HepG2 (cell line): ENCODE results near the gene RGP1.

Experiments
- ARID5B ChIP-seq: IDR thresholded peaks from 2 replicates; pipeline ENCODE4 v1.4.0; 2020; ENCODE audit warnings: mild to moderate bottlenecking, missing genetic modification reagents
- CTCF ChIP-seq: sonication (generic); formaldehyde crosslinking; IDR thresholded peaks from 2 replicates; pipeline ENCODE4 v1.5.0; 2020; ENCODE audit warnings: mild to moderate bottlenecking, missing genetic modification reagents, moderate library complexity
- EZH2 ChIP-seq: conservative IDR thresholded peaks from 2 replicates; pipeline ENCODE4 v1.6.1; 2012; ENCODE audit warnings: mild to moderate bottlenecking, low read depth, low read length, moderate library complexity
- HCFC1 ChIP-seq: fragments of 150-350 bp; IDR thresholded peaks from 2 replicates; pipeline ENCODE4 v1.6.1; 2014; ENCODE audit warnings: low read depth, low read length
- NCOA5 ChIP-seq: sonication (generic); formaldehyde crosslinking; IDR thresholded peaks from 2 replicates; pipeline ENCODE4 v1.4.0; 2020; ENCODE audit warnings: missing genetic modification reagents
- POLR2A ChIP-seq, 2 experiments: IDR thresholded peaks; 2 replicates each; pipeline ENCODE4 v1.6.1; 2011; ENCODE audit warnings: low read depth in 2 of 2, low read length in 2 of 2, mild to moderate bottlenecking in 1 of 2, moderate library complexity in 1 of 2; ENCODE audit not compliant: insufficient read depth in 1 of 2
- SALL2 ChIP-seq: sonication (generic); formaldehyde crosslinking; IDR thresholded peaks from 2 replicates; pipeline ENCODE4 v1.8.1; 2023; ENCODE audit warnings: mild to moderate bottlenecking, missing genetic modification reagents, inconsistent platforms
- SRSF4 ChIP-seq: fragments of 200-400 bp; formaldehyde crosslinking; IDR thresholded peaks from one replicate; pipeline ENCODE4 v1.6.1; 2018; ENCODE audit warnings: mild to moderate bottlenecking, low read depth, low read length, moderate library complexity; ENCODE audit not compliant: poor library complexity, severe bottlenecking
- TBX2 ChIP-seq: sonication (generic); formaldehyde crosslinking; IDR thresholded peaks from 2 replicates; pipeline ENCODE4 v1.5.0; 2020; ENCODE audit warnings: missing genetic modification reagents, mild to moderate bottlenecking, borderline replicate concordance
- THAP11 ChIP-seq: IDR thresholded peaks from 2 replicates; pipeline ENCODE4 v1.6.1; 2016; ENCODE audit warnings: missing biosample characterization, missing genetic modification reagents
- ZBTB2 ChIP-seq: sonication (generic); formaldehyde crosslinking; IDR thresholded peaks from 2 replicates; pipeline ENCODE4 v1.8.0; 2022; ENCODE audit warnings: low read depth, missing genetic modification reagents

- TF ChIP-seq SALL2 (CRISPR knock-in tag) (no peak), THAP11 (CRISPR knock-in tag) (no peak), CTCF (CRISPR knock-in tag) (no peak), NCOA5 (CRISPR knock-in tag) (no peak), ZBTB2 (CRISPR knock-in tag) (no peak), POLR2A (IDR thresholded peaks at IDR 0.05; ENCODE audit: insufficient read depth in 1 of 2, low read depth in 2 of 2, low read length in 2 of 2) (no peak), ARID5B (CRISPR knock-in tag) (no peak), SRSF4 (no peak), EZH2 (no peak), HCFC1 (no peak), TBX2 (no peak)
These were observed 48.1 kb upstream of the RGP1 start for GRCh38 chr9:35700942-35701341.
